SK-N-SH treated with all-trans-retinoic acid at 6 μM for 48 hours (cell line): ENCODE data around the gene ARHGAP26.

Source experiments
- CREB5 ChIP-seq: fragments of 250-450 bp; sonication (Bioruptor Pico); IDR thresholded peaks from 2 replicates; pipeline ENCODE4 v1.5.1; 2020; ENCODE audit warnings: low read depth, mild to moderate bottlenecking, moderate library complexity
- CSDC2 ChIP-seq: fragments of 250-450 bp; sonication (Bioruptor Pico); IDR thresholded peaks from 2 replicates; pipeline ENCODE4 v1.5.0; 2020; ENCODE audit warnings: mild to moderate bottlenecking, moderate library complexity
- ESRRG ChIP-seq: fragments of 250-450 bp; sonication (Bioruptor Pico); IDR thresholded peaks from 2 replicates; pipeline ENCODE4 v1.6.1; 2021; ENCODE audit warnings: mild to moderate bottlenecking
- PATZ1 ChIP-seq: fragments of 250-450 bp; sonication (Bioruptor Pico); IDR thresholded peaks from 2 replicates; pipeline ENCODE4 v1.8.0; 2020; ENCODE audit warnings: mild to moderate bottlenecking, moderate library complexity, borderline replicate concordance
- POU6F1 ChIP-seq: fragments of 250-450 bp; sonication (Bioruptor Pico); IDR thresholded peaks from 2 replicates; pipeline ENCODE4 v1.8.0; 2021; ENCODE audit warnings: low read depth, mild to moderate bottlenecking, moderate library complexity, borderline replicate concordance
- SNAI2 ChIP-seq: fragments of 250-450 bp; sonication (Bioruptor Pico); IDR thresholded peaks from 2 replicates; pipeline ENCODE4 v1.5.0; 2020; ENCODE audit warnings: mild to moderate bottlenecking, moderate library complexity
- ZFP3 ChIP-seq: fragments of 250-450 bp; sonication (Bioruptor Pico); IDR thresholded peaks from 2 replicates; pipeline ENCODE4 v1.5.0; 2020; ENCODE audit warnings: mild to moderate bottlenecking, moderate library complexity
- ZFP30 ChIP-seq: fragments of 450-650 bp; formaldehyde crosslinking; IDR thresholded peaks from 2 replicates; pipeline ENCODE4 v1.5.0; 2022; ENCODE audit warnings: mild to moderate bottlenecking, moderate library complexity
- ZNF565 ChIP-seq: fragments of 450-650 bp; formaldehyde crosslinking; conservative IDR thresholded peaks from 2 replicates; pipeline ENCODE4 v1.5.0; 2020; ENCODE audit warnings: low read depth, mild to moderate bottlenecking, moderate library complexity
- ZNF70 ChIP-seq: fragments of 450-650 bp; formaldehyde crosslinking; IDR thresholded peaks from 2 replicates; pipeline ENCODE4 v1.5.0; 2020; ENCODE audit warnings: mild to moderate bottlenecking, moderate library complexity
- TF ChIP-seq, protein P1 (sequence below): fragments of 250-450 bp; sonication (Bioruptor Pico); IDR thresholded peaks from 2 replicates; pipeline ENCODE4 v1.5.0; 2020; ENCODE audit warnings: mild to moderate bottlenecking, moderate library complexity
- TF ChIP-seq, protein P2 (sequence below): fragments of 250-450 bp; sonication (Bioruptor Pico); IDR thresholded peaks from 2 replicates; pipeline ENCODE4 v1.5.1; 2021; ENCODE audit warnings: mild to moderate bottlenecking, moderate library complexity

DNA sequence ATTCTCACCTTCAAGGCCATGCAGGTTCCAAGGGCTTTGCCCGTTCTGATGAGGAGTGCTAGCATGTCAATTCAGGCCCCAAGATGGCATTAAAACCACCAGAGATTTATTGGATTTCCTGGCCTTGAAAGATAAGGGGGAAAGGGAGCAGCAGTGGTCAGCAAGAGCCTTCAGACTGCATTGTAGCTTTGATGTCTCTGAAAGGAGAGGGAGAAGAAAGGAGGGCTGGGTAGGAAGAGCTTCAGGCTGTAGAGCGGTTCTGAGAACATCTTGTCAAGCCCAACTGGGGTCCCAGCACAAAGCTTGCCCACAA, 42.5 kb upstream of the ARHGAP26 start:
- TF ChIP-seq ZNF70 (no peak), PATZ1 (no peak), ZFP30 (CRISPR knock-in tag) (no peak), POU6F1 (no peak), CSDC2 (CRISPR knock-in tag) (no peak), ZFP3 (no peak), CREB5 (CRISPR knock-in tag) (no peak), ESRRG (no peak), SNAI2 (no peak), ZNF565 (CRISPR knock-in tag) (no peak)
- TF ChIP-seq, protein P1, sequence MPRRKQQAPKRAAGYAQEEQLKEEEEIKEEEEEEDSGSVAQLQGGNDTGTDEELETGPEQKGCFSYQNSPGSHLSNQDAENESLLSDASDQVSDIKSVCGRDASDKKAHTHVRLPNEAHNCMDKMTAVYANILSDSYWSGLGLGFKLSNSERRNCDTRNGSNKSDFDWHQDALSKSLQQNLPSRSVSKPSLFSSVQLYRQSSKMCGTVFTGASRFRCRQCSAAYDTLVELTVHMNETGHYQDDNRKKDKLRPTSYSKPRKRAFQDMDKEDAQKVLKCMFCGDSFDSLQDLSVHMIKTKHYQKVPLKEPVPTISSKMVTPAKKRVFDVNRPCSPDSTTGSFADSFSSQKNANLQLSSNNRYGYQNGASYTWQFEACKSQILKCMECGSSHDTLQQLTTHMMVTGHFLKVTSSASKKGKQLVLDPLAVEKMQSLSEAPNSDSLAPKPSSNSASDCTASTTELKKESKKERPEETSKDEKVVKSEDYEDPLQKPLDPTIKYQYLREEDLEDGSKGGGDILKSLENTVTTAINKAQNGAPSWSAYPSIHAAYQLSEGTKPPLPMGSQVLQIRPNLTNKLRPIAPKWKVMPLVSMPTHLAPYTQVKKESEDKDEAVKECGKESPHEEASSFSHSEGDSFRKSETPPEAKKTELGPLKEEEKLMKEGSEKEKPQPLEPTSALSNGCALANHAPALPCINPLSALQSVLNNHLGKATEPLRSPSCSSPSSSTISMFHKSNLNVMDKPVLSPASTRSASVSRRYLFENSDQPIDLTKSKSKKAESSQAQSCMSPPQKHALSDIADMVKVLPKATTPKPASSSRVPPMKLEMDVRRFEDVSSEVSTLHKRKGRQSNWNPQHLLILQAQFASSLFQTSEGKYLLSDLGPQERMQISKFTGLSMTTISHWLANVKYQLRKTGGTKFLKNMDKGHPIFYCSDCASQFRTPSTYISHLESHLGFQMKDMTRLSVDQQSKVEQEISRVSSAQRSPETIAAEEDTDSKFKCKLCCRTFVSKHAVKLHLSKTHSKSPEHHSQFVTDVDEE (CRISPR knock-in tag): no peak
- TF ChIP-seq, protein P2, sequence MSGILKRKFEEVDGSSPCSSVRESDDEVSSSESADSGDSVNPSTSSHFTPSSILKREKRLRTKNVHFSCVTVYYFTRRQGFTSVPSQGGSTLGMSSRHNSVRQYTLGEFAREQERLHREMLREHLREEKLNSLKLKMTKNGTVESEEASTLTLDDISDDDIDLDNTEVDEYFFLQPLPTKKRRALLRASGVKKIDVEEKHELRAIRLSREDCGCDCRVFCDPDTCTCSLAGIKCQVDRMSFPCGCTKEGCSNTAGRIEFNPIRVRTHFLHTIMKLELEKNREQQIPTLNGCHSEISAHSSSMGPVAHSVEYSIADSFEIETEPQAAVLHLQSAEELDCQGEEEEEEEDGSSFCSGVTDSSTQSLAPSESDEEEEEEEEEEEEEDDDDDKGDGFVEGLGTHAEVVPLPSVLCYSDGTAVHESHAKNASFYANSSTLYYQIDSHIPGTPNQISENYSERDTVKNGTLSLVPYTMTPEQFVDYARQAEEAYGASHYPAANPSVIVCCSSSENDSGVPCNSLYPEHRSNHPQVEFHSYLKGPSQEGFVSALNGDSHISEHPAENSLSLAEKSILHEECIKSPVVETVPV: no peak
